SK-N-MC (cell line): ENCODE measurements around the gene CDKL2.

Experiments used
- EZH2 ChIP-seq: fragments of 200-600 bp; sonication (generic); IDR thresholded peaks from one replicate; pipeline ENCODE4 v1.6.1; 2017; ENCODE audit warnings: antibody characterized with exemption
- FOXP2 ChIP-seq: optimal IDR thresholded peaks from 2 replicates; pipeline ENCODE3; 2011; ENCODE audit warnings: mild to moderate bottlenecking, moderate library complexity; ENCODE audit not compliant: insufficient read depth; ENCODE audit errors: extremely low read length, control extremely low read depth
- POLR2AphosphoS5 ChIP-seq: IDR thresholded peaks from 2 replicates; pipeline ENCODE4 v1.6.1; 2012; ENCODE audit warnings: mild to moderate bottlenecking, low read depth, low read length, borderline replicate concordance

GRCh38 chr4:75653845-75654503 is 23.6 kb upstream of the CDKL2 start:
- TF ChIP-seq POLR2AphosphoS5 (no peak), EZH2 (no peak), FOXP2 (no peak)
